SU-DHL-6 (cell line): ENCODE data around the gene KIF2C.
A peak's percentile ranks its signal among the peaks of the same experiment; 100 is the strongest.

Experiments
- H2AFZ ChIP-seq: fragments of 200-600 bp; sonication (generic); 2 replicates; pipeline ENCODE4 v1.6.1; 2014; ENCODE audit warnings: low read depth, mild to moderate bottlenecking, moderate library complexity, mixed read lengths, antibody characterized with exemption, low read length; ENCODE audit not compliant: severe bottlenecking
- H3F3A ChIP-seq: fragments of 200-600 bp; shearing (Covaris generic); 2 replicates; pipeline ENCODE4 v1.6.0; 2016; ENCODE audit warnings: antibody characterized with exemption, mild to moderate bottlenecking; ENCODE audit not compliant: insufficient read depth
- H3K27ac ChIP-seq: fragments of 200-600 bp; sonication (generic); 2 replicates; pipeline ENCODE4 v1.5.1; 2016; ENCODE audit warnings: low read depth, mild to moderate bottlenecking, low read length, moderate library complexity, mixed read lengths
- H3K27me3 ChIP-seq: fragments of 200-600 bp; sonication (generic), shearing (Covaris generic); 2 replicates; pipeline ENCODE4 v1.6.0; 2014; ENCODE audit warnings: mild to moderate bottlenecking, low read length
- H3K36me3 ChIP-seq: fragments of 200-600 bp; sonication (generic); 2 replicates; pipeline ENCODE4 v1.6.1; 2014; ENCODE audit warnings: mild to moderate bottlenecking, low read length, mixed read lengths
- H3K4me2 ChIP-seq: fragments of 300-600, 200-600 bp; shearing (Covaris generic), sonication (generic); 2 replicates; pipeline ENCODE4 v1.6.0; 2014; ENCODE audit warnings: low read length, low read depth, mild to moderate bottlenecking; ENCODE audit not compliant: poor library complexity, severe bottlenecking
- H3K4me3 ChIP-seq: fragments of 200-600 bp; sonication (generic); 2 replicates; pipeline ENCODE4 v1.5.1; 2014; ENCODE audit warnings: antibody characterized with exemption, low read length, mild to moderate bottlenecking, mixed read lengths; ENCODE audit not compliant: insufficient read depth, poor library complexity, severe bottlenecking
- H3K79me2 ChIP-seq: fragments of 200-600 bp; sonication (generic); 2 replicates; pipeline ENCODE4 v1.6.1; 2014; ENCODE audit warnings: mild to moderate bottlenecking, low read length, moderate library complexity; ENCODE audit not compliant: insufficient read depth
- H3K9ac ChIP-seq: fragments of 200-600 bp; sonication (generic); 2 replicates; pipeline ENCODE4 v1.7.0; 2014; ENCODE audit warnings: mild to moderate bottlenecking, low read length
- H3K9me2 ChIP-seq: fragments of 200-600 bp; sonication (generic); replicated peaks from 2 replicates; pipeline ENCODE4 v1.6.1; 2014; ENCODE audit warnings: low read length; ENCODE audit not compliant: insufficient read depth
- H3K9me3 ChIP-seq: fragments of 200-600 bp; sonication (generic); 2 replicates; pipeline ENCODE4 v1.6.1; 2014; ENCODE audit warnings: low read length, mixed read lengths; ENCODE audit not compliant: insufficient read depth
- H4K20me1 ChIP-seq: fragments of 200-600 bp; sonication (generic); 2 replicates; pipeline ENCODE4 v1.6.1; 2014; ENCODE audit warnings: low read depth, mild to moderate bottlenecking, antibody characterized with exemption, low read length, moderate library complexity, mixed read lengths
- EZH2phosphoT487 ChIP-seq: fragments of 200-600 bp; sonication (generic), shearing (Covaris generic); conservative IDR thresholded peaks from 2 replicates; pipeline ENCODE4 v1.6.1; 2018; ENCODE audit warnings: mild to moderate bottlenecking, antibody characterized with exemption, low read length, moderate library complexity, mixed read lengths
- TF ChIP-seq, protein P1 (sequence below): fragments of 200-600 bp; sonication (generic); IDR thresholded peaks from one replicate; pipeline ENCODE4 v1.5.1; 2017; ENCODE audit warnings: antibody characterized with exemption, mild to moderate bottlenecking, low read length, moderate library complexity; ENCODE audit not compliant: insufficient read depth, poor library complexity, severe bottlenecking

The KIF2C gene

GRCh38 chr1:44777547-44777946 is 37.9 kb downstream of the KIF2C start:
- Histone ChIP-seq H3K9me2 (no peaks in the 10 kb centered on the region), H3F3A (peaks cover 61% of the 10 kb centered on the region), H3K4me3 (peak overlapping the region; percentile 99), H3K4me2 (peak overlapping the region; percentile 99), H3K9me3 (no peaks in the 10 kb centered on the region), H3K79me2 (peaks cover 43% of the 10 kb centered on the region), H3K36me3 (peaks cover 34% of the 10 kb centered on the region), H4K20me1 (peaks cover 21% of the 10 kb centered on the region; the same call in 1 of the 2 replicates), H3K27ac (no peak overlapping the region), H3K9ac (peak overlapping the region; percentile 84), H3K27me3 (no peaks in the 10 kb centered on the region), H2AFZ (no peak overlapping the region)
- TF ChIP-seq, protein P1, sequence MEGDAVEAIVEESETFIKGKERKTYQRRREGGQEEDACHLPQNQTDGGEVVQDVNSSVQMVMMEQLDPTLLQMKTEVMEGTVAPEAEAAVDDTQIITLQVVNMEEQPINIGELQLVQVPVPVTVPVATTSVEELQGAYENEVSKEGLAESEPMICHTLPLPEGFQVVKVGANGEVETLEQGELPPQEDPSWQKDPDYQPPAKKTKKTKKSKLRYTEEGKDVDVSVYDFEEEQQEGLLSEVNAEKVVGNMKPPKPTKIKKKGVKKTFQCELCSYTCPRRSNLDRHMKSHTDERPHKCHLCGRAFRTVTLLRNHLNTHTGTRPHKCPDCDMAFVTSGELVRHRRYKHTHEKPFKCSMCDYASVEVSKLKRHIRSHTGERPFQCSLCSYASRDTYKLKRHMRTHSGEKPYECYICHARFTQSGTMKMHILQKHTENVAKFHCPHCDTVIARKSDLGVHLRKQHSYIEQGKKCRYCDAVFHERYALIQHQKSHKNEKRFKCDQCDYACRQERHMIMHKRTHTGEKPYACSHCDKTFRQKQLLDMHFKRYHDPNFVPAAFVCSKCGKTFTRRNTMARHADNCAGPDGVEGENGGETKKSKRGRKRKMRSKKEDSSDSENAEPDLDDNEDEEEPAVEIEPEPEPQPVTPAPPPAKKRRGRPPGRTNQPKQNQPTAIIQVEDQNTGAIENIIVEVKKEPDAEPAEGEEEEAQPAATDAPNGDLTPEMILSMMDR: no peak
- no peak for TF ChIP-seq EZH2phosphoT487

DNA sequence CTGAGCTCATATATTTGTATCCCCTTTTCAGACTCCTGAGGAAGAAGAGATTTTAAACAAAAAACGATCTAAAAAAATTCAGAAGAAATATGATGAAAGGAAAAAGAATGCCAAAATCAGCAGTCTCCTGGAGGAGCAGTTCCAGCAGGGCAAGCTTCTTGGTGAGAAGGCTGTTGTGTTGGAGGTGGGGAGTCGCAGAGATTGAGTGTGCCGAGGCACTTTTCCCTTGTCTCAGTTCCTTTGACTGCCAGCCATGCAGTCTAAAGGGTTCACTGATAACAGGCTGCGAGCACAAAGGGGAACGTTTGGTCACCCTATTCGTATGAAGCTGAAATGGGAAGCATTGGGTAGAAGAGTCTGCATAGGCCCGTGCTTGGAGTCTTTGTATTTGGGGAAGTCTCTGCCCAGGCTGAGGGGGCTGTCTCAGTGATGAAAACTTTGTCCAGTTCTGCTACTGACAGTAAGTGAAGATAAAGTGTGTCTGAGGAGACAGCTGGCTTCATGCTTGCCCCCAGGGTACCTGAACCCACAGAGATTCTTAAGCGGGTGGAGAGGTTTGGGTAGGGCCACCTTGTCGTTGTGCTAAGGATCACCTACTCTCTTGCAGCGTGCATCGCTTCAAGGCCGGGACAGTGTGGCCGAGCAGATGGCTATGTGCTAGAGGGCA is 38.5 kb downstream of the KIF2C start:
- no peak overlapping the region for H3K27ac ChIP-seq
- H3K9me3 ChIP-seq: no peaks in the 10 kb centered on the region
- H3K4me2 ChIP-seq: no peak overlapping the region
- H3K4me3 ChIP-seq: no peak overlapping the region
- H3K36me3 ChIP-seq: peaks cover 34% of the 10 kb centered on the region
- H3K27me3 ChIP-seq: no peaks in the 10 kb centered on the region
- TF ChIP-seq EZH2phosphoT487: no peak
- TF ChIP-seq, protein P1: no peak
- H4K20me1 ChIP-seq: peaks cover 21% of the 10 kb centered on the region; the same call in 1 of the 2 replicates
- peaks cover 43% of the 10 kb centered on the region for H3K79me2 ChIP-seq
- no peaks in the 10 kb centered on the region for H3K9me2 ChIP-seq
- H3F3A ChIP-seq: peaks cover 59% of the 10 kb centered on the region
- H3K9ac ChIP-seq: peak overlapping the region; percentile 84; the same call in 1 of the 2 replicates
- H2AFZ ChIP-seq: no peak overlapping the region

GRCh38 chr1:44778705-44779576 is 39.3 kb downstream of the KIF2C start:
- Histone ChIP-seq H3K4me2 (no peak overlapping the region), H3F3A (peaks cover 64% of the 10 kb centered on the region), H3K9ac (no peak overlapping the region), H3K9me2 (no peaks in the 10 kb centered on the region), H3K9me3 (no peaks in the 10 kb centered on the region), H3K27ac (no peak overlapping the region), H3K4me3 (no peak overlapping the region), H4K20me1 (peaks cover 21% of the 10 kb centered on the region; the same call in 1 of the 2 replicates), H3K79me2 (peaks cover 43% of the 10 kb centered on the region), H3K36me3 (peaks cover 34% of the 10 kb centered on the region), H3K27me3 (no peaks in the 10 kb centered on the region), H2AFZ (no peak overlapping the region)
- TF ChIP-seq, protein P1: no peak
- no peak for TF ChIP-seq EZH2phosphoT487
